Dermis blood vessel endothelial cell (primary cell): Measurements from ENCODE around the gene DRD4. TPM values are rescaled to one million over a fixed set of nuclear protein-coding genes. Genes with fewer than 3 reads are reported as not detected.
"Not testable (repeated sequence)": the region's sequence is repeated elsewhere in the genome, so short reads cannot be mapped to it uniquely, and the experiment has no call there.

Experiments
- DNase-seq: peaks from one replicate; pipeline ENCODE4 v3.0.0; 2010
- total RNA-seq: library from RNA; depleted of rRNA; stranded (reverse); fragments of >200 nt; gene quantifications from 2 replicates; pipeline ENCODE4 v1.2.3, GENCODE V29; 2014

DRD4 gene
- total RNA-seq, 1 donor from 2014 or later = under 0.01 TPM

GRCh38 chr11:680476-680875, 43.4 kb downstream of the DRD4 start:
- no peak for DNase-seq

- DNase-seq = no peak
These were observed 43.9 kb downstream of the DRD4 start for GRCh38 chr11:680970-681369.

- no peak for DNase-seq
These were observed 49.6 kb downstream of the DRD4 start for GRCh38 chr11:686451-687243.

DNA sequence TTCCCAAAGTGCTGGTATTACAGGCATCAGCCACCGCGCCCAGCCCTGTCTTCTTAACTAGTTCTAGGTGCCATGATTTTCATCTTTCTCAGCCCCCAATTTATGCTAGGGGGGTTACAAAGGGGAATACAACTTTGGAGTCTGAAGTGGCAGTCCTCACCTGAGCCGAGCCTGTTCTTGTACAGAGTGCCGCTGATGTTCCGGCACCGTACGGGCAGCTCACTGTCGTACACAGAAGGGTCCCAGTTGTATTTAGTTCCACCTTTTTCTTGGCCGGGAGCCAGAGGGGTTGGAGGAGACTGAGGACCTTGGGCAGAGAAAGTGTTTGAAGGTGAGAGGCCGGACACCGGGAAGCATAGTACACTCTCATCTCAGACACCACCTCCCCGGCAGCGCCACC, 50.7 kb downstream of the DRD4 start:
- DNase-seq = no peak

DNA sequence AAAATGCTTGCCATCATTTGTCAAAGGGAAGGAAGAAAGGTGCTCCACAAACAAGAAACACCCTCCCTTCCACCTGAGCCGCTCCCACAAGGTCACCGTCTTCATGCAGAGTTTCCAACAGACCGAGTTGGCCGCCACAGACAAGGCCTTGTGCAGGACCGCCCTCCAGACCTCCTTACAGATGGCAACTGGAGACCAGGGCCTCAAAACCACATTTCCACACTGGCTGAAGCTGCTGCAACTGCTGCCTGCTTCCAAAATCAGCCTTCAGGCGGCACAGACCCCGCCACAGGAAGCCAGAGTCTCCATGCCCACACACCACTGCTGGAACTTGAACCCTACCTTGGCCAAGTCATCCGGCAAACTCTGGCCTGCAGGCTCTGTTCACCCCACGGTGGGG, 51.6 kb downstream of the DRD4 start:
- DNase-seq = no peak

DNA sequence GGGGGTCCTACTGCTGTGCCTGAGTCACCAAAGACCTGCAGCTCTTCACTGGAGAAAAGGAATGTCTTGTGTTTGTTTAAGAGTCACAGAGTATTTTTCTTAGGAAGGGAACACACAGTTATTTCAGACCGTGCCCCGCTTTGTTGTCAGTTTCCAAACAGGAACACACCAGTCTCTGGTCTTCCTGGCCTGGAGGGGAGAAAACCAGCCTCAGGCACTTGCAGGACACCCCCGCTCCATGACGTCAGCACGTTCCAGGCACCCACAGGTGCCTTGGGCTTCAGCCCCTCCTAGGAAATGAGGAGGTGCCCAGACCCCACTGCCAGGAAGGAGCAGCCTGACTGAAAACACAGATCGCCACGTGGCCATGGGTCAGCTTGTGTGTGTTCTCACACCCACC, 52.6 kb downstream of the DRD4 start:
- DNase-seq = peak; percentile 73

DNA sequence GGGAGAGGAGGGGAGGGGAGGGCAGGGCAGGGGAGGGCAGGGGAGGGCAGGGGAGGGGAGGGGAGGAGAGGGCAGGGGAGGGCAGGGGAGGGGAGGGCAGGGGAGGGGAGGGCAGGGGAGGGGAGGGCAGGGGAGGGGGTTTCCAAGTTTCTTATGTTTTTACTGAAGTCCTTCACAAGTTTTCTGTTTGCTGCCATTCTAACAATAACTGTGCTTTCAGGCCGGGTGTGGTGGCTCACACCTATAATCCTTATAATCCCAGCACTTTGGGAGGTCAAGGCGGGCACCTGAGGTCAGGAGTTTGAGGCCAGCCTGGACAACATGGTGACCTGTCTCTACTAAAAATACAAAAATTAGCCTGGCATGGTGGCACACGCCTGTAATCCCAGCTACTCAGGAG, 53.2 kb downstream of the DRD4 start:
- not testable (repeated sequence) for DNase-seq

Other genes with a start within 250 kb of the DRD4 start
- gene PKP3, start 243.1 kb upstream of the DRD4 start, total RNA-seq = 0.09 and 0.68 TPM in 2 replicates
- 43.2 and 52.2 TPM in 2 replicates for gene SIGIRR, start 222.3 kb upstream of the DRD4 start, total RNA-seq
- gene ANO9, start 195.3 kb upstream of the DRD4 start, total RNA-seq = 0.42 and 10.7 TPM in 2 replicates
- 34.5 and 50.2 TPM in 2 replicates for gene PTDSS2, start 187.0 kb upstream of the DRD4 start, total RNA-seq
- gene RNH1, start 130.0 kb upstream of the DRD4 start, total RNA-seq = 257 and 310 TPM in 2 replicates
- gene HRAS, start 101.7 kb upstream of the DRD4 start, total RNA-seq = 51.6 and 70.2 TPM in 2 replicates
- 0.56 and 0.68 TPM in 2 replicates for gene LRRC56, start 99.7 kb upstream of the DRD4 start, total RNA-seq
- 1.3 and 2.6 TPM in 2 replicates for gene LMNTD2, start 76.5 kb upstream of the DRD4 start, total RNA-seq
- gene RASSF7, start 76.3 kb upstream of the DRD4 start, total RNA-seq = 21.3 and 25.2 TPM in 2 replicates
- 27.7 and 31.4 TPM in 2 replicates for gene PHRF1, start 60.8 kb upstream of the DRD4 start, total RNA-seq
- gene IRF7, start 21.3 kb upstream of the DRD4 start, total RNA-seq = 16.8 and 24.2 TPM in 2 replicates
- gene CDHR5, start 12.3 kb upstream of the DRD4 start, total RNA-seq = not detected in 2 replicates
- not detected in 2 replicates for gene SCT, start 10.1 kb upstream of the DRD4 start, total RNA-seq
- 36.8 and 40.8 TPM in 2 replicates for gene DEAF1, start 58.0 kb downstream of the DRD4 start, total RNA-seq
- 10.7 and 12.4 TPM in 2 replicates for gene TMEM80, start 58.5 kb downstream of the DRD4 start, total RNA-seq
- 2.7 and 3.1 TPM in 2 replicates for gene EPS8L2, start 69.0 kb downstream of the DRD4 start, total RNA-seq
- 115 and 149 TPM in 2 replicates for gene TALDO1, start 110.2 kb downstream of the DRD4 start, total RNA-seq
- gene GATD1, start 140.2 kb downstream of the DRD4 start, total RNA-seq = 19.6 and 23.4 TPM in 2 replicates
- gene CEND1, start 152.8 kb downstream of the DRD4 start, total RNA-seq = 0.14 and 0.17 TPM in 2 replicates
- gene SLC25A22, start 161.0 kb downstream of the DRD4 start, total RNA-seq = 7.1 and 13.6 TPM in 2 replicates
- gene PIDD1, start 168.0 kb downstream of the DRD4 start, total RNA-seq = 7.8 and 12.1 TPM in 2 replicates
- gene RPLP2, start 172.7 kb downstream of the DRD4 start, total RNA-seq = 199 and 232 TPM in 2 replicates
- 41.4 and 76.9 TPM in 2 replicates for gene PNPLA2, start 181.6 kb downstream of the DRD4 start, total RNA-seq
- gene CRACR2B, start 190.7 kb downstream of the DRD4 start, total RNA-seq = 27.5 and 29.8 TPM in 2 replicates
- 700 and 712 TPM in 2 replicates for gene CD151, start 195.7 kb downstream of the DRD4 start, total RNA-seq
- 81.9 and 193 TPM in 2 replicates for gene POLR2L, start 205.3 kb downstream of the DRD4 start, total RNA-seq
- 167 and 179 TPM in 2 replicates for gene TSPAN4, start 205.6 kb downstream of the DRD4 start, total RNA-seq